DMS 273 treated with DMSO at 0.1 percent for 48 hours (cell line): ENCODE results near the gene OR4N2.
"Not testable (repeated sequence)": the region's sequence is repeated elsewhere in the genome, so short reads cannot be mapped to it uniquely, and the experiment has no call there.

Experiments used
- DNase-seq: peaks from one replicate; lab custom pipeline; 2025; lab: John Stamatoyannopoulos, UW

The OR4N2 gene

GRCh38 chr14:19834203-19834848, 30.8 kb downstream of the OR4N2 start:
- DNase-seq, result not testable (repeated sequence)

- DNase-seq, result no peak
Observed at GRCh38 chr14:19838433-19838832, 34.9 kb downstream of the OR4N2 start.

- no peak for DNase-seq
Observed at GRCh38 chr14:19851365-19851764, 47.8 kb downstream of the OR4N2 start.

- DNase-seq, result not testable (repeated sequence)
Observed at GRCh38 chr14:19866061-19866669, 62.6 kb downstream of the OR4N2 start.

GRCh38 chr14:19873178-19873577, 69.6 kb downstream of the OR4N2 start:
- DNase-seq, result no peak

- DNase-seq, result no peak
Observed at GRCh38 chr14:19874842-19875241, 71.3 kb downstream of the OR4N2 start, which contains the start of gene OR4K2. OR4K2 (plus strand) TSS chr14:19875142; CDS start chr14:19876268, 1,126 bp downstream.

GRCh38 chr14:19878029-19878642, 74.6 kb downstream of the OR4N2 start:
- DNase-seq, result no peak
